ENCODE measurements around the gene DCAF8L2. TPM values are rescaled to one million over a fixed set of nuclear protein-coding genes. Genes with fewer than 3 reads are reported as not detected.

DCAF8L2 gene
- total and polyA plus RNA-seq, 9 of the 15 experiments (the other 6 are each of a cell fraction or from before 2014, with no cell fraction given): not detected

DNA sequence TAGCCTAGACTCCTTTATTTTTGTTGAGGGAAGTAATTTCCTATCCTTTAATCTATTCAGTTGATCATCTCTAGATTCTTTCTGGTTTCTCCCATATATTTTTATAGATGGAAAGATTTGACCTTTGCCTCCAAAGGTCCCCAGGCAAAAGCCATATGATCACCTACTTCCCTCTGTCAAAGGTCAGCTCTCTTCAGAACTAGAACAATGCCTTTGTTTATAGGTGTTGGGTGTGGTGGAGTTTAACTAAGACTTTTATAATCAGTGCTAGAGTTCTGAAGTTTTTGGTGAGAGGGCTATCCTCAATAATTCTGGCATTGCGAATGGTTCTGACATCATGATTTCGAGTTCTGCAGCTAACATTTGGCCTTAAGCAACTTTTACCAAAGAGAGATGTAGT is 19.0 kb upstream of the DCAF8L2 start:
- Histone ChIP-seq H3K9ac (ENCODE audit: insufficient read depth in 1 of 2, low read depth in 2 of 2, low read length in 2 of 2) (no peak overlapping the region), H3K4me1 (replicated peaks in 1 of 2; ENCODE audit: control insufficient read depth in 2 of 2, insufficient read depth in 2 of 2, low read length in 2 of 2) (no peaks in the 10 kb centered on the region), H3K4me3 (no peak overlapping the region), H3K4me2 (ENCODE audit: insufficient read depth, low read length) (no peak overlapping the region), H3K27me3 (ENCODE audit: control insufficient read depth in 2 of 2, insufficient read depth in 2 of 2, low read length in 2 of 2) (no peaks in the 10 kb centered on the region), H2AFZ (ENCODE audit: low read depth, low read length) (no peak overlapping the region), H3K36me3 (ENCODE audit: control insufficient read depth, insufficient read depth, low read length) (no peaks in the 10 kb centered on the region), H3K79me2 (ENCODE audit: control insufficient read depth, insufficient read depth, low read length) (no peaks in the 10 kb centered on the region), H3K9me1 (ENCODE audit: control insufficient read depth, insufficient read depth, low read length) (no peaks in the 10 kb centered on the region), H3K27ac (ENCODE audit: extremely low read depth, low read depth, low read length) (no peak overlapping the region), H4K20me1 (replicated peaks; ENCODE audit: control insufficient read depth, insufficient read depth, low read length) (no peaks in the 10 kb centered on the region), H3K9me3 (replicated peaks; ENCODE audit: control insufficient read depth, insufficient read depth, low read depth, low read length) (no peaks in the 10 kb centered on the region)
- FAIRE-seq: no peak
- intact Hi-C loops (cut with micrococcal nuclease): no loop called here
- WGBS (ENCODE audit: insufficient coverage, low coverage, missing lambda C conversion rate): 7% methylated on average over 2 of the region's 2 CpGs
- BruUV-seq (replicated peaks): no TSS peak
- no peak for TF ChIP-seq MYC (IDR thresholded peaks at IDR 0.05; ENCODE audit: low read depth, low read length)
- TF ChIP-seq MYC (CRISPR knock-in tag; IDR thresholded peaks at IDR 0.05; ENCODE audit: borderline replicate concordance, low read depth): no peak
- TF ChIP-seq TSC22D4 (tag; IDR thresholded peaks at IDR 0.05): no peak
- TF ChIP-seq, protein P1, sequence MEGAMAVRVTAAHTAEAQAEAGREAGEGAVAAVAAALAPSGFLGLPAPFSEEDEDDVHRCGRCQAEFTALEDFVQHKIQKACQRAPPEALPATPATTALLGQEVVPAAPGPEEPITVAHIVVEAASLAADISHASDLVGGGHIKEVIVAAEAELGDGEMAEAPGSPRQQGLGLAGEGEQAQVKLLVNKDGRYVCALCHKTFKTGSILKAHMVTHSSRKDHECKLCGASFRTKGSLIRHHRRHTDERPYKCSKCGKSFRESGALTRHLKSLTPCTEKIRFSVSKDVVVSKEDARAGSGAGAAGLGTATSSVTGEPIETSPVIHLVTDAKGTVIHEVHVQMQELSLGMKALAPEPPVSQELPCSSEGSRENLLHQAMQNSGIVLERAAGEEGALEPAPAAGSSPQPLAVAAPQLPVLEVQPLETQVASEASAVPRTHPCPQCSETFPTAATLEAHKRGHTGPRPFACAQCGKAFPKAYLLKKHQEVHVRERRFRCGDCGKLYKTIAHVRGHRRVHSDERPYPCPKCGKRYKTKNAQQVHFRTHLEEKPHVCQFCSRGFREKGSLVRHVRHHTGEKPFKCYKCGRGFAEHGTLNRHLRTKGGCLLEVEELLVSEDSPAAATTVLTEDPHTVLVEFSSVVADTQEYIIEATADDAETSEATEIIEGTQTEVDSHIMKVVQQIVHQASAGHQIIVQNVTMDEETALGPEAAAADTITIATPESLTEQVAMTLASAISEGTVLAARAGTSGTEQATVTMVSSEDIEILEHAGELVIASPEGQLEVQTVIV (CRISPR knock-in tag; IDR thresholded peaks at IDR 0.05; ENCODE audit: borderline replicate concordance): no peak
- no peak for TF ChIP-seq HMBOX1 (IDR thresholded peaks at IDR 0.05)
- TF ChIP-seq ZNF583 (CRISPR knock-in tag; IDR thresholded peaks at IDR 0.05): no peak
- TF ChIP-seq ZNF41 (CRISPR knock-in tag; conservative IDR thresholded peaks at IDR 0.05): no peak
- TF ChIP-seq ZBTB5 (IDR thresholded peaks at IDR 0.05): no peak
- TF ChIP-seq, protein P2, sequence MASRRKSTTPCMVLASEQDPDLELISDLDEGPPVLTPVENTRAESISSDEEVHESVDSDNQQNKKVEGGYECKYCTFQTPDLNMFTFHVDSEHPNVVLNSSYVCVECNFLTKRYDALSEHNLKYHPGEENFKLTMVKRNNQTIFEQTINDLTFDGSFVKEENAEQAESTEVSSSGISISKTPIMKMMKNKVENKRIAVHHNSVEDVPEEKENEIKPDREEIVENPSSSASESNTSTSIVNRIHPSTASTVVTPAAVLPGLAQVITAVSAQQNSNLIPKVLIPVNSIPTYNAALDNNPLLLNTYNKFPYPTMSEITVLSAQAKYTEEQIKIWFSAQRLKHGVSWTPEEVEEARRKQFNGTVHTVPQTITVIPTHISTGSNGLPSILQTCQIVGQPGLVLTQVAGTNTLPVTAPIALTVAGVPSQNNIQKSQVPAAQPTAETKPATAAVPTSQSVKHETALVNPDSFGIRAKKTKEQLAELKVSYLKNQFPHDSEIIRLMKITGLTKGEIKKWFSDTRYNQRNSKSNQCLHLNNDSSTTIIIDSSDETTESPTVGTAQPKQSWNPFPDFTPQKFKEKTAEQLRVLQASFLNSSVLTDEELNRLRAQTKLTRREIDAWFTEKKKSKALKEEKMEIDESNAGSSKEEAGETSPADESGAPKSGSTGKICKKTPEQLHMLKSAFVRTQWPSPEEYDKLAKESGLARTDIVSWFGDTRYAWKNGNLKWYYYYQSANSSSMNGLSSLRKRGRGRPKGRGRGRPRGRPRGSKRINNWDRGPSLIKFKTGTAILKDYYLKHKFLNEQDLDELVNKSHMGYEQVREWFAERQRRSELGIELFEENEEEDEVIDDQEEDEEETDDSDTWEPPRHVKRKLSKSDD (conservative IDR thresholded peaks at IDR 0.05; ENCODE audit: low read length): no peak
- TF ChIP-seq ZNF217 (CRISPR knock-in tag; IDR thresholded peaks at IDR 0.05): no peak
- no peak for TF ChIP-seq ZNF507 (tag; conservative IDR thresholded peaks at IDR 0.05)
- TF ChIP-seq CHCHD3 (CRISPR knock-in tag; IDR thresholded peaks at IDR 0.05): no peak
- no peak for TF ChIP-seq RBM17 (IDR thresholded peaks at IDR 0.05; ENCODE audit: borderline replicate concordance, low read depth, low read length)
- no peak for TF ChIP-seq FUS (optimal IDR thresholded peaks at IDR 0.05; ENCODE audit: low read depth, low read length)
- no peak for TF ChIP-seq MYBL2 (IDR thresholded peaks at IDR 0.05; ENCODE audit: low read depth)
- TF ChIP-seq MYBL2 (CRISPR knock-in tag; IDR thresholded peaks at IDR 0.05; ENCODE audit: borderline replicate concordance): no peak
- TF ChIP-seq MTA2 (IDR thresholded peaks at IDR 0.05; ENCODE audit: low read depth): no peak
- DNase-seq (ENCODE audit: extremely low read depth in 1 of 4, low spot score in 3 of 4): no peak
- in situ Hi-C loops (cut with MboI): no loop called here
- POLR2A ChIA-PET: no interaction called here
- no peak for ATAC-seq
- CTCF ChIA-PET (ENCODE audit: low intra/inter-chr PET ratio): no interaction called here

Data from K562 (cell line).